PC-3 (cell line): Measurements from ENCODE around the gene R3HDM2. TPM values are rescaled to one million over a fixed set of nuclear protein-coding genes. Genes with fewer than 3 reads are reported as not detected.
A peak's percentile ranks its signal among the peaks of the same experiment; 100 is the strongest.

Source experiments
- ATAC-seq: fragments of 200-7000 bp; cut with Tn5 transposase; 2 replicates; pipeline ENCODE4 v1.9.1; 2020; ENCODE audit warnings: mild to moderate bottlenecking, moderate library complexity
- BruUV-seq: library from RNA; stranded (reverse); fragments of 400-500 nt; replicated peaks from 2 replicates; lab custom pipeline; 2021; lab: Mats Ljungman, UMichigan
- CTCF ChIA-PET: fragments of 300-600 bp; sonication (Branson Sonifier 250); formaldehyde crosslinking; loops from one replicate; lab custom pipeline; 2022; ENCODE audit warnings: antibody characterized with exemption; lab: Charles Lee
- POLR2A ChIA-PET: fragments of 300-600 bp; sonication (Branson Sonifier 250); formaldehyde crosslinking; loops from one replicate; lab custom pipeline; 2022; ENCODE audit warnings: antibody characterized with exemption; ENCODE audit not compliant: unreplicated experiment; lab: Charles Lee
- DNase-seq: peaks from one replicate; pipeline ENCODE4 v3.0.0-alpha.2; 2015
- H2AFZ ChIP-seq: fragments of 300-600 bp; sonication (generic); 2 replicates; pipeline ENCODE4 v1.6.0; 2016; ENCODE audit warnings: antibody characterized with exemption, low read length
- H3F3A ChIP-seq: fragments of 300-600 bp; sonication (generic); one replicate; pipeline ENCODE4 v1.6.0; 2017; ENCODE audit warnings: antibody characterized with exemption, low read length, control low read depth, mild to moderate bottlenecking; ENCODE audit not compliant: unreplicated experiment
- H3K27ac ChIP-seq: fragments of 300-600 bp; sonication (generic); 2 replicates; pipeline ENCODE4 v1.5.1; 2016; ENCODE audit warnings: mild to moderate bottlenecking, low read length
- H3K27me3 ChIP-seq: fragments of 300-600 bp; sonication (generic); 2 replicates; pipeline ENCODE4 v1.6.1; 2016; ENCODE audit warnings: low read length, mixed read lengths
- H3K36me3 ChIP-seq: fragments of 300-600 bp; sonication (generic); 2 replicates; pipeline ENCODE4 v1.6.1; 2016; ENCODE audit warnings: low read depth, mixed run types, low read length, mixed read lengths
- H3K4me1 ChIP-seq: fragments of 300-600 bp; sonication (generic); 2 replicates; pipeline ENCODE4 v1.5.1; 2016; ENCODE audit warnings: low read length; ENCODE audit not compliant: insufficient read depth
- H3K4me2 ChIP-seq: fragments of 300-600 bp; sonication (generic); 2 replicates; pipeline ENCODE4 v1.6.0; 2016; ENCODE audit warnings: low read length
- H3K4me3 ChIP-seq: fragments of 300-600 bp; sonication (generic); 2 replicates; pipeline ENCODE4 v1.5.1; 2016; ENCODE audit warnings: mild to moderate bottlenecking, low read length, mixed read lengths
- H3K79me2 ChIP-seq: fragments of 300-600 bp; sonication (generic); 2 replicates; pipeline ENCODE4 v1.6.1; 2017; ENCODE audit warnings: low read length, mixed read lengths
- H3K9ac ChIP-seq: fragments of 300-600 bp; sonication (generic); 2 replicates; pipeline ENCODE4 v1.6.0; 2016; ENCODE audit warnings: mild to moderate bottlenecking, low read length
- H3K9me2 ChIP-seq: fragments of 300-600 bp; sonication (generic); replicated peaks from 2 replicates; pipeline ENCODE4 v1.6.1; 2016; ENCODE audit warnings: mixed run types, low read length, mixed read lengths
- H3K9me3 ChIP-seq: fragments of 300-600 bp; sonication (generic); 2 replicates; pipeline ENCODE4 v1.6.1; 2016; ENCODE audit warnings: low read length, mixed read lengths
- H4K20me1 ChIP-seq: fragments of 300-600 bp; sonication (generic); 2 replicates; pipeline ENCODE4 v1.6.1; 2016; ENCODE audit warnings: low read length, mixed read lengths
- EZH2 ChIP-seq: fragments of 300-600 bp; sonication (generic); IDR thresholded peaks from one replicate; pipeline ENCODE4 v1.6.1; 2017; ENCODE audit warnings: antibody characterized with exemption, mild to moderate bottlenecking, low read length; ENCODE audit not compliant: unreplicated experiment
- EZH2phosphoT487 ChIP-seq: fragments of 300-600 bp; sonication (generic); IDR thresholded peaks from 2 replicates; pipeline ENCODE4 v1.6.1; 2018; ENCODE audit warnings: mild to moderate bottlenecking, antibody characterized with exemption, low read length, borderline replicate concordance
- intact Hi-C: fragments of 100-400 bp; cut with micrococcal nuclease; formaldehyde crosslinking; loops from 2 replicates; pipeline ENCODE4 v1.9.0; 2023
- total RNA-seq: library from RNA; depleted of rRNA; stranded (reverse); fragments of >200 nt; gene quantifications from 2 replicates; pipeline ENCODE4 v1.2.3, GENCODE V29; 2014
- TF ChIP-seq, protein P1 (sequence below): fragments of 300-600 bp; sonication (generic); conservative IDR thresholded peaks from 2 replicates; pipeline ENCODE4 v1.5.1; 2017; ENCODE audit warnings: antibody characterized with exemption, low read depth, mild to moderate bottlenecking, low read length

R3HDM2 gene
- total RNA-seq, 1 experiment from 2014 or later = 14.0 TPM

DNA sequence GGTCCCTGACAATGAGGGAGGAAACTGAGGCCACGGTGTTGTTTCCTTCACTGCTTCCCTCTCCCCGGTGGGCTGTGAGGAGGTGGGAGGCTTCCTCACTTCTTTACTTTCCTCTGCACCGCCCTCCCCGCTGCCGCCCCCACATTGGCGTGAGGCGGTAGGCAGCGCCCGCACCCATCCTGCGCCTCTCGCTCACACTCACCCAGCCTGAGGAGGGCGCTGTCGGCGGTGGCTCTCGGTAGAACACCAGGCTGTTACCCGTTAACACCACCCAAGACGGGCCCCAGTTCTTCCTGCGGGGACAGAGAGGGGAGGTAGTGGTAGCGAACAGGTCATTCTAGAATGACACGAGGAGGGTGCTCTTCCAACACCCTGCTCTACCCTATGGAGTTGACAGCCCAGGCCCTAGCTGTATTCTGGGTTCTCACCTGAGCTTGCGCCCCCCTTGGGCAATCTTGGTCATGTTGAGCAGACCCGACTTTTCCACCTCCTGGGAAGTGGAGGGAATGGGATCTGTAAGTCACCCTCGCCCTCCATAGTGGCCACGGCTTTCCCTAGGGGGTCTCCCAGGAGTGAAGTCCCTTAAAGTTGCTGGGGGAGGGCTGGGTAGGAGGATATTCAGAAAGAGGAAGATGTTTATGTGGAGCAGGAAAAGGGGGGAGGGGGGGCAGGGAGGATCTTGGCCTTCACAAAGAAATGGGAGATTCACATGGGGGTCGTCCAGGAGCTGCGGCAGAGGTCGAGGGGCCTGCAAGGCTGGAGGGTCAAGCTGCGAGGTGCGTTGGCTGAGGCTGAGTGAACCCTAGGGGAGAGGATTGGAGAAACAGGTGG, 45.5 kb upstream of the R3HDM2 start:
- Histone ChIP-seq H3K4me1 (no peaks in the 10 kb centered on the region), H3K4me3 (no peak overlapping the region), H3K9ac (no peak overlapping the region), H3F3A (no peaks in the 10 kb centered on the region), H3K9me3 (no peaks in the 10 kb centered on the region), H4K20me1 (no peaks in the 10 kb centered on the region), H2AFZ (no peak overlapping the region), H3K4me2 (peak overlapping the region; percentile 22; the same call in 1 of the 2 replicates), H3K79me2 (no peaks in the 10 kb centered on the region), H3K9me2 (no peaks in the 10 kb centered on the region), H3K36me3 (no peaks in the 10 kb centered on the region), H3K27me3 (peaks cover 55% of the 10 kb centered on the region), H3K27ac (no peak overlapping the region)
- TF ChIP-seq, protein P1, sequence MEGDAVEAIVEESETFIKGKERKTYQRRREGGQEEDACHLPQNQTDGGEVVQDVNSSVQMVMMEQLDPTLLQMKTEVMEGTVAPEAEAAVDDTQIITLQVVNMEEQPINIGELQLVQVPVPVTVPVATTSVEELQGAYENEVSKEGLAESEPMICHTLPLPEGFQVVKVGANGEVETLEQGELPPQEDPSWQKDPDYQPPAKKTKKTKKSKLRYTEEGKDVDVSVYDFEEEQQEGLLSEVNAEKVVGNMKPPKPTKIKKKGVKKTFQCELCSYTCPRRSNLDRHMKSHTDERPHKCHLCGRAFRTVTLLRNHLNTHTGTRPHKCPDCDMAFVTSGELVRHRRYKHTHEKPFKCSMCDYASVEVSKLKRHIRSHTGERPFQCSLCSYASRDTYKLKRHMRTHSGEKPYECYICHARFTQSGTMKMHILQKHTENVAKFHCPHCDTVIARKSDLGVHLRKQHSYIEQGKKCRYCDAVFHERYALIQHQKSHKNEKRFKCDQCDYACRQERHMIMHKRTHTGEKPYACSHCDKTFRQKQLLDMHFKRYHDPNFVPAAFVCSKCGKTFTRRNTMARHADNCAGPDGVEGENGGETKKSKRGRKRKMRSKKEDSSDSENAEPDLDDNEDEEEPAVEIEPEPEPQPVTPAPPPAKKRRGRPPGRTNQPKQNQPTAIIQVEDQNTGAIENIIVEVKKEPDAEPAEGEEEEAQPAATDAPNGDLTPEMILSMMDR = 0 out of 2 replicates have a peak, but pooled peaks have one; percentile 16
- TF ChIP-seq EZH2phosphoT487 = no peak
- TF ChIP-seq EZH2 = no peak
- no peak for ATAC-seq
- no peak for DNase-seq
- intact Hi-C loops = no loop called here
- CTCF ChIA-PET = no interaction called here
- no TSS peak for BruUV-seq
- POLR2A ChIA-PET = no interaction called here

DNA sequence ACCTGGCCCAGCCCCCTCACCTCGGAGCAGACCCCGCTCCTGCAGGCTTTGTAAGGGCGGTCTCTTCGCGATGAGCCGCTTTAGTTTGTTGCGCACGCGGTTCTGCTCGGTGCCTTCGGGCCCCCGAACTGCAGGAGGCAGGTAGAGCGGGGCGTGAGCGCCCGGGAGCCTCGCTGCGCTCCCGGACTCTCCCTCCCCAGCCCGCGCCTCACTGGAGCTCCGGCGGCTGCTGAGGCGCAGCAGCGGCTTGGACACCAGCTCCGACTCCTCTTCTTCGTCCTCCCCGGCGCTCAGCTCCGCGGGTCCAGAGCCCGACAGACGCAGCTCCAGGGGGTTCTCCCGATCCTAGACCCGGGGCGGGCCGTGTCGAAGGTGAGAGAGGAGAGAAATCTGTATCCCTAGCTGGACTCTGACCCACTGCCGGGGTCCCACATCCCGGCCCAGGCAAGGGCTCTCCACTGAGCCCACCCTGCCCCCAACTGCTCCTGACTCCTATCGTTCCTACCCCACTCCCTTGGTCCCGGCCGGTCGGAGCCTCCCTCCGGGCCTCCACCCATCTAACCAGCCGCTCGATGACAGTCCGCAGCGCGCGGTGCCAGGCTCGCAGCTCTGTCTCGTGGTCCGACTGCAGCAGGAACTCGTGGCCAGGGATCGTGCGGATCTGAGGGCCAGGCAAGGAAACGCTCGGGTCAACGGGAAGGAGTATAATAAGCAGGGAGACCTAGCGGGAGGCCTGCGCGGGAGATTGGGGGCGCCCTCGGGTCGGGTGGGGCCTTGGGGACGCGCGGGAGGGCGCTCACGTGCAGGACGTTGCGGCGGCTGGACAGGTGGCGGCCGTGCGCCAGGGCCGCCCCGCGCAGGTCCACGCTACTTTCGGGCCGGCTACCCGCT, 44.7 kb upstream of the R3HDM2 start:
- ChIA-PET POLR2A (interaction anchor here (0.6 to 0.7 kb wide), 2 partner anchors 12 to 23 kb away, joined by 3 read pairs; no protein-coding TSS in a partner anchor), CTCF (interaction anchor here (0.8 kb wide), 1 partner anchor 233 kb away, joined by 4 read pairs; no protein-coding TSS in a partner anchor)
- H3K9me3 ChIP-seq = no peaks in the 10 kb centered on the region
- peak overlapping the region; percentile 46; the same call in 1 of the 2 replicates for H2AFZ ChIP-seq
- H3K36me3 ChIP-seq = no peaks in the 10 kb centered on the region
- H3K4me2 ChIP-seq = peak overlapping the region; percentile 22; the same call in 1 of the 2 replicates
- no peaks in the 10 kb centered on the region for H3F3A ChIP-seq
- H3K4me1 ChIP-seq = no peaks in the 10 kb centered on the region
- H4K20me1 ChIP-seq = no peaks in the 10 kb centered on the region
- H3K4me3 ChIP-seq = no peak overlapping the region
- intact Hi-C loops = no loop called here
- DNase-seq (no peak), ATAC-seq (peak; percentile 28)
- H3K27ac ChIP-seq = no peak overlapping the region
- peaks cover 57% of the 10 kb centered on the region for H3K27me3 ChIP-seq
- H3K9me2 ChIP-seq = no peaks in the 10 kb centered on the region
- TF ChIP-seq, protein P1 = no peak
- TF ChIP-seq EZH2 (no peak), EZH2phosphoT487 (no peak)
- BruUV-seq = no TSS peak
- no peak overlapping the region for H3K9ac ChIP-seq
- no peaks in the 10 kb centered on the region for H3K79me2 ChIP-seq
